Measurements from ENCODE around the gene RCVRN.

RCVRN gene

DNA sequence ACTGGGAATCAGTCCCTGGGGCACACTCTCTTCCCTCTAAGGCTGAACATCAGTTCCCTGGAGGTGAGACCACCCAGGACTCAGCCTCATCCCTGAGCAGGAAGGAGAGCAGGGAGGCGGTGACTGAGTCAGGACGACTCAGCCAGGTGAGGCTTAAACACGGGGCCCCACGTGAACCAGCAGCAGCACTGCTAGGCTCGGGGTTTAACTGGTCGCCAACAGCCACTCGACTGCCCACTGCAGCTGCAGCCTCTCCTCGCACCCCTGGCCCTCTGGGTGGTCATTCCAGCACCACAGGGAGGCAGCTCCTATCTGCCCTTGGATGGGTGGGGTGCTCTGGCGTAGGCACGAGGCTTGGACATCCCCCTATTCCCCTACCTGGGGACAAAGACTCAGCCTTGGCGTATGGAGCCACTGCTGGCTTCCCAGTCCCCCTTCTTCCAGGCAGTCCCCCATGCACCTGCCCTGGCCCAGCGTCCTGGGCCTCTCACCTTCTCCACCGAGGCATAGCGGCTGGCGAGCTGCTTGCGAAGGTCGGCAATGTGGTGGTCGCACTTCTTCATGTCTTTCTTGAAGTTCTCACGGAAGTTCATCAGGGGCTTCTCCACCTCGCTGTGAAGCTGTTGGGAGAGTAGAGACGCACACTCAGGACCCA, 21.2 kb upstream of the RCVRN start:
- no peak overlapping the region for H3K27ac ChIP-seq (replicated peaks)
- H3K4me3 ChIP-seq (replicated peaks; ENCODE audit: insufficient read depth, low read length) = no peak overlapping the region
- H3K27me3 ChIP-seq (ENCODE audit: insufficient read depth, poor library complexity, severe bottlenecking) = no peaks in the 10 kb centered on the region
- TF ChIP-seq, protein P1, sequence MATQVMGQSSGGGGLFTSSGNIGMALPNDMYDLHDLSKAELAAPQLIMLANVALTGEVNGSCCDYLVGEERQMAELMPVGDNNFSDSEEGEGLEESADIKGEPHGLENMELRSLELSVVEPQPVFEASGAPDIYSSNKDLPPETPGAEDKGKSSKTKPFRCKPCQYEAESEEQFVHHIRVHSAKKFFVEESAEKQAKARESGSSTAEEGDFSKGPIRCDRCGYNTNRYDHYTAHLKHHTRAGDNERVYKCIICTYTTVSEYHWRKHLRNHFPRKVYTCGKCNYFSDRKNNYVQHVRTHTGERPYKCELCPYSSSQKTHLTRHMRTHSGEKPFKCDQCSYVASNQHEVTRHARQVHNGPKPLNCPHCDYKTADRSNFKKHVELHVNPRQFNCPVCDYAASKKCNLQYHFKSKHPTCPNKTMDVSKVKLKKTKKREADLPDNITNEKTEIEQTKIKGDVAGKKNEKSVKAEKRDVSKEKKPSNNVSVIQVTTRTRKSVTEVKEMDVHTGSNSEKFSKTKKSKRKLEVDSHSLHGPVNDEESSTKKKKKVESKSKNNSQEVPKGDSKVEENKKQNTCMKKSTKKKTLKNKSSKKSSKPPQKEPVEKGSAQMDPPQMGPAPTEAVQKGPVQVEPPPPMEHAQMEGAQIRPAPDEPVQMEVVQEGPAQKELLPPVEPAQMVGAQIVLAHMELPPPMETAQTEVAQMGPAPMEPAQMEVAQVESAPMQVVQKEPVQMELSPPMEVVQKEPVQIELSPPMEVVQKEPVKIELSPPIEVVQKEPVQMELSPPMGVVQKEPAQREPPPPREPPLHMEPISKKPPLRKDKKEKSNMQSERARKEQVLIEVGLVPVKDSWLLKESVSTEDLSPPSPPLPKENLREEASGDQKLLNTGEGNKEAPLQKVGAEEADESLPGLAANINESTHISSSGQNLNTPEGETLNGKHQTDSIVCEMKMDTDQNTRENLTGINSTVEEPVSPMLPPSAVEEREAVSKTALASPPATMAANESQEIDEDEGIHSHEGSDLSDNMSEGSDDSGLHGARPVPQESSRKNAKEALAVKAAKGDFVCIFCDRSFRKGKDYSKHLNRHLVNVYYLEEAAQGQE (IDR thresholded peaks at IDR 0.05; ENCODE audit: insufficient replicate concordance, low read depth) = no peak
- TF ChIP-seq POLR2AphosphoS5 (IDR thresholded peaks at IDR 0.05; ENCODE audit: low read depth) (no peak), SPI1 (IDR thresholded peaks at IDR 0.05; ENCODE audit: borderline replicate concordance, low read depth) (no peak), GABPA (IDR thresholded peaks at IDR 0.05; ENCODE audit: low read depth) (no peak)
- TF ChIP-seq, protein P2, sequence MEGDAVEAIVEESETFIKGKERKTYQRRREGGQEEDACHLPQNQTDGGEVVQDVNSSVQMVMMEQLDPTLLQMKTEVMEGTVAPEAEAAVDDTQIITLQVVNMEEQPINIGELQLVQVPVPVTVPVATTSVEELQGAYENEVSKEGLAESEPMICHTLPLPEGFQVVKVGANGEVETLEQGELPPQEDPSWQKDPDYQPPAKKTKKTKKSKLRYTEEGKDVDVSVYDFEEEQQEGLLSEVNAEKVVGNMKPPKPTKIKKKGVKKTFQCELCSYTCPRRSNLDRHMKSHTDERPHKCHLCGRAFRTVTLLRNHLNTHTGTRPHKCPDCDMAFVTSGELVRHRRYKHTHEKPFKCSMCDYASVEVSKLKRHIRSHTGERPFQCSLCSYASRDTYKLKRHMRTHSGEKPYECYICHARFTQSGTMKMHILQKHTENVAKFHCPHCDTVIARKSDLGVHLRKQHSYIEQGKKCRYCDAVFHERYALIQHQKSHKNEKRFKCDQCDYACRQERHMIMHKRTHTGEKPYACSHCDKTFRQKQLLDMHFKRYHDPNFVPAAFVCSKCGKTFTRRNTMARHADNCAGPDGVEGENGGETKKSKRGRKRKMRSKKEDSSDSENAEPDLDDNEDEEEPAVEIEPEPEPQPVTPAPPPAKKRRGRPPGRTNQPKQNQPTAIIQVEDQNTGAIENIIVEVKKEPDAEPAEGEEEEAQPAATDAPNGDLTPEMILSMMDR (IDR thresholded peaks at IDR 0.05; ENCODE audit: insufficient read depth, low read length) = no peak
- no peak for DNase-seq (ENCODE audit: low read depth in 1 of 2, low spot score in 1 of 2)

DNA sequence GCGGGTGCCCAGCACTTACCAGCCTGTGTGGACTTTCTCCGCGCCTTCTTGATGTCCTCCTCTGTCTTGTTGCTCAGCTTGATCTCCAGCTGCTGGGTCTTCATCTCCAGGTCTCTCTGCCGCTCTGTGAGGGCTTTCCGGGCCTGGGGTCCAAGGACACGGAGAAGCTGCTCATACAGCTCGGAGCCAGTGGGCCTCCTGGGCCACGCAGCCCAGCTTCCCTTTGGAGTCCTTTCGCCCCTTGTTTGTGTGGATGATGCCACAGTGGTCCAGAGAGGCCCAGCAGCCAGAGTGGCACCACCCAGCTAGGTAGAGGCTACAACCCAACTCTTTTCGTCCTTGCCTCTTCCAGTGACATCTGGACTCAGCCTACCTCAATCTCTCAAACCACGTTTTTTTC, 20.4 kb upstream of the RCVRN start:
- no peak for TF ChIP-seq GABPA (IDR thresholded peaks at IDR 0.05; ENCODE audit: low read depth)
- no peak for TF ChIP-seq SPI1 (IDR thresholded peaks at IDR 0.05; ENCODE audit: borderline replicate concordance, low read depth)
- TF ChIP-seq, protein P2 (IDR thresholded peaks at IDR 0.05; ENCODE audit: insufficient read depth, low read length) = no peak
- no peak for TF ChIP-seq POLR2AphosphoS5 (IDR thresholded peaks at IDR 0.05; ENCODE audit: low read depth)
- TF ChIP-seq, protein P1 (IDR thresholded peaks at IDR 0.05; ENCODE audit: insufficient replicate concordance, low read depth) = no peak
- H3K27ac ChIP-seq (replicated peaks) = no peak overlapping the region
- no peak for DNase-seq (ENCODE audit: low read depth in 1 of 2, low spot score in 1 of 2)
- H3K27me3 ChIP-seq (ENCODE audit: insufficient read depth, poor library complexity, severe bottlenecking) = no peaks in the 10 kb centered on the region
- no peak overlapping the region for H3K4me3 ChIP-seq (replicated peaks; ENCODE audit: insufficient read depth, low read length)

DNA sequence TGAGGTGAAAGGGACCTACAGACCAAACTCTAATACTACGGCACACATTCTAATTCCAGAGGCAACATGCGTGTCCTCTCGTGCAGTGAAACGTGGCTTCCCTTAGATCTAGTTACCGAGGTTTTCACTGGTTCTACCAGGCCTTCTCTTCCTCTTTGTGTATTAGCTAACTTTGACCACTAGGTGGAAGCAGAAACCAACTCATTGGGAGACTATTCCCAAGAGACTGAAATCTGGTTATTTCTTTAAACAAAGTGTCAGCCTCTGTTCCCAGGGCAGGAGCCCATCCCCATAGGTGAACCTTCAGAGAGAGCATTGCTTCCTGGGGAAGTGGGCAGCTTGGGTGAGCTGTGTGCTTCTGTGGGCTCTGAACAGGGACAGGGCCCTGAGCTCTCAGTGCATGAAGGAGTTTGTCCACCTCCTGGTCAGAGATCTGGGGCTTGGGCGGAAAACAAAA, 19.7 kb upstream of the RCVRN start:
- Histone ChIP-seq H3K27ac (replicated peaks) (no peak overlapping the region), H3K27me3 (ENCODE audit: insufficient read depth, poor library complexity, severe bottlenecking) (no peaks in the 10 kb centered on the region), H3K4me3 (replicated peaks; ENCODE audit: insufficient read depth, low read length) (no peak overlapping the region)
- DNase-seq (ENCODE audit: low read depth in 1 of 2, low spot score in 1 of 2) = peak; percentile 18 to 37
- TF ChIP-seq, protein P2 (IDR thresholded peaks at IDR 0.05; ENCODE audit: insufficient read depth, low read length) = peak; percentile 21
- TF ChIP-seq POLR2AphosphoS5 (IDR thresholded peaks at IDR 0.05; ENCODE audit: low read depth) = no peak
- no peak for TF ChIP-seq GABPA (IDR thresholded peaks at IDR 0.05; ENCODE audit: low read depth)
- TF ChIP-seq, protein P1 (IDR thresholded peaks at IDR 0.05; ENCODE audit: insufficient replicate concordance, low read depth) = no peak
- peak; percentile 48; the same call in 1 of the 2 replicates for TF ChIP-seq SPI1 (IDR thresholded peaks at IDR 0.05; ENCODE audit: borderline replicate concordance, low read depth)
